ENCODE data around the gene UGT1A5.

UGT1A5 gene

DNA sequence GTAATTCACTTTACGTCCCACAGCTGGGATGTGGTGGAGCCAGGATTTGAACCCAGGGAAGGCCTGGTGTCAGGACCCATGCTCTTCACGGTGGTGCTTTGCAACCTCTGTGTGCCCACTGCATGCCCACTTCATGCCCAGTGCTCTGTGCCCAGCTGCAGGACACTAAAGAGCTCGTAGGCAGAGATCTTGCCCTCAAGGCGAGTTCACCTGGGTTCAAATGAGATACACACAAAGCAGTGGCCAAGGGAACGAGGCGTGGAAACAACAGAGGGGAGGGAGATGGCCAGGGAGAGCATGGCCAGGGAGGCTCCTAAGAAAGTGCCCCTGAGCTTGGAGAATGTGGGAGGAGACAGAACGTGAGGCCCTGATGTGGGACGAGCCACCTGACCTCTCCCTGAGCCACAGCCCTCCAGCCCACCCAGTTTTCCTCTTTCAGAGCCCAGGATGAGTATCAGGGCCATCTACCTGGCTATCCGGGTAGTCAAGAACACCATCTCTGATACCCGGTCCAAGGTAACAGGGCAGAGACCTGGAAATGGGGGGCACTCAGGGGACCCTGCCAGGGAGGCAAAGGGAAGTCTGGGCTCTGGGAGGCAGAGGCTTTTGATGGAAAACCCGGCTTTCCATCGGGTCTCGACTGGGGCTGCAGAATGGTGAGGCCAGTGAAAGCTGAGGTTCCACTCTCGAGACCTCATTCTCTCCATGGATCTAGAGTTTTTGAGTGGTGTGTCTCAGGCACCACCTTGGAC lies 85.8 kb downstream of the UGT1A5 start:
- in situ Hi-C loops (cut with HindIII; ENCODE audit: low pct_ligation_motif_present, low pct_unique_long_range_greater_than_20kb, low sequenced_read_pairs): no loop called here
- no peak for DNase-seq

DNA sequence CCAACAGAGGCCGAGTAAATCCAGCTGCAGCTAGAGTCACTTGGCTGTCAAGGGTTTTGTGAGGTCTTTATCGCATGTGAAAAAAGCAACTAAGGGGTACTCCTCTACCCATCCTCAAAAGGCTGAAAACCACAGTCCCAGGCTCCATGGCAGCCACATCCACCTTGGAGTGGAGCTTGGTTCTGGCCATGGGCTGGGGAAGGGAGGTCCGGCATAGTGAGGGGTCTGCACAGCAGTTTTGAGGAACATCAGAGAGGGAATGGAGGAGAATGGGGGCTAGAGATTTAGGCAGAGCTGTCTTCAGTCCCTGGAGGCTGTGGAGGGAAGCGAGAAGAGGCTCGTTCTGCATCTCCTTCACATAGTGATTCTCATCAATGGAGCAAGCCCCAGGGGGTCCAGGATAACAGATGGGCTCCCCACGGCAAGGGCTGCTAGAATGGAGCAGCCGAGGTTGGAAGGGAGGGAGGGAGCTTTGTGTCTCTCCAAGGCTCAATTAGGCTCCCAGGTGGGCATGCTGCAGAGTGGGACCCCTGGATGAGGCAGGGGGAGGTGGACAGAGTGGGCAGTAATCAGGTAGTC lies 86.5 kb downstream of the UGT1A5 start:
- no peak for DNase-seq
- in situ Hi-C loops (cut with HindIII; ENCODE audit: low pct_ligation_motif_present, low pct_unique_long_range_greater_than_20kb, low sequenced_read_pairs): no loop called here

DNA sequence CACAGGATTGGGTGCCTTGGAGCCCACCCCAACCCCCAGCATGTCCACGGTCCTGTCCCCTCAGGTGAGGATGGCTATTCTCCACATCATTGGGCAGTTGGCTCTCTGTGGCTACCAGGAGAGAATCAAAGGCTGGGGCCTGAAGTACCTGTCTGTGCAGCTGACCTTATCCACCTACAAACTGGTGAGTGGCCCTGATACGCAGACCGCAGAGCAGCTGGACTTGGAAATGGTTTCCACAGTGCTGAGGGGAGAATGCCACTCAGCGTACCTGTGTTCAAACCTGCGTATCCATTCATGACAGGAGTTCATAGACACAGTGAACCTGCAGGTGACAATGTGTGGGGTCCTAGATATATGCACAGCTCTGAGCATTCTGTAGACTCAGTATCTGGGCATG lies 87.0 kb downstream of the UGT1A5 start:
- in situ Hi-C loops (cut with HindIII; ENCODE audit: low pct_ligation_motif_present, low pct_unique_long_range_greater_than_20kb, low sequenced_read_pairs): no loop called here

DNA sequence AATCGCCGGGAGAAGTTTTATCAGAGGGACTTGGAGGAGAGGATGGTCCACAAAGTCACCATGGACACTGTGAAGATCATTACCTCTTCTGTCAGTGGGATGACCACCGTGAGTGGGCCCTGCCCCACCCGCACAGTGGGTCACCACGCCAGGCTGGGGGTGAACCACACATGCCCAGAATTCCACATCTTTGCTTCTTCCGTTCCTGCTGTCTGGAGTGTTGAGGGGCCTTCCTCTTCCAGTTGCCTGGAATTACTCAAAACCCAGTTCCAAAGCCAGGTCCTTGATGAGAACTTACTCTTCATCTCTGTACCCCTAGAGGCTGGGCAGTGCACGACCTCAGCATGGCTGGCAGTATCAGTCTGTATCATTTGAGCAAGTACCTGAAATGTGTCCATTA lies 87.5 kb downstream of the UGT1A5 start:
- no peak for DNase-seq
- in situ Hi-C loops (cut with HindIII; ENCODE audit: low pct_ligation_motif_present, low pct_unique_long_range_greater_than_20kb, low sequenced_read_pairs): no loop called here

More for the DNA sequence above, 87.0 kb downstream of the UGT1A5 start:
- DNase-seq: no peak

DNA sequence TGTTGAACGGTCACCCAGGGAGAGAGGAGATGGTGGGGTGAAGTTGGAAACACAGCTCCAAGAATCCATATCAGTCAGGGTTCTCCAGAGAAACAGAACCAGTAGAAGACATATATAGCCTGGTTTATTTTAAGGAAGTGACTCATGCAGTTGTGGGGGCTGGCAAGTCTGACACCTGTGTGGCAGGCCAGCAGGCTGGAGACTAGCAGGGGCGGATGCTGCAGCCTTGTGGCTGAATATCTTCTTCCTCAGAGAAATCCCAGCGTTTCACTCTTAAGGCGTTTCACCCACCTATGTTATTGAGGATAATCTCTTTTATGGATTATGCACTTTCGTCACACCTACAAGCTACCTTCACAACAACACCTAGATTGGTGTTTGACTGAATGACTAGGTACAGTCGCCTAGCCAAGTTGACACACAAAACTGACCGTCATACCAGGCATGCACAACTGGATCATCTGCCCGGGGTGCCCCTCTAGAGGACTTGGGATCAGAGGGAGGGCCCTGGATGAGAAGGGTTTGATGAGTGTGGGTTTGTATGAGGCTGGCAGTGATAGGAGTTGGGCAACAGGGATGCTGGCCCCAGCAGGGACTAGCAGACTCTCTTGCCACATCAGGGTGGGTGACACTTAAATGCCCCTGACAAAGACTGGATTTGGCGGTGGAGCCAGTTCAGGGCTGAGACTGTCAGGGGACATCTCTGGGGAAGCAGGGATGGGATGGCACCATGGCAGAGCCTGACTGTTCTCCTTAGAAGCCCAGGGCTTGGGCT lies 88.8 kb downstream of the UGT1A5 start:
- in situ Hi-C loops (cut with HindIII; ENCODE audit: low pct_ligation_motif_present, low pct_unique_long_range_greater_than_20kb, low sequenced_read_pairs): no loop called here
- DNase-seq: no peak

DNA sequence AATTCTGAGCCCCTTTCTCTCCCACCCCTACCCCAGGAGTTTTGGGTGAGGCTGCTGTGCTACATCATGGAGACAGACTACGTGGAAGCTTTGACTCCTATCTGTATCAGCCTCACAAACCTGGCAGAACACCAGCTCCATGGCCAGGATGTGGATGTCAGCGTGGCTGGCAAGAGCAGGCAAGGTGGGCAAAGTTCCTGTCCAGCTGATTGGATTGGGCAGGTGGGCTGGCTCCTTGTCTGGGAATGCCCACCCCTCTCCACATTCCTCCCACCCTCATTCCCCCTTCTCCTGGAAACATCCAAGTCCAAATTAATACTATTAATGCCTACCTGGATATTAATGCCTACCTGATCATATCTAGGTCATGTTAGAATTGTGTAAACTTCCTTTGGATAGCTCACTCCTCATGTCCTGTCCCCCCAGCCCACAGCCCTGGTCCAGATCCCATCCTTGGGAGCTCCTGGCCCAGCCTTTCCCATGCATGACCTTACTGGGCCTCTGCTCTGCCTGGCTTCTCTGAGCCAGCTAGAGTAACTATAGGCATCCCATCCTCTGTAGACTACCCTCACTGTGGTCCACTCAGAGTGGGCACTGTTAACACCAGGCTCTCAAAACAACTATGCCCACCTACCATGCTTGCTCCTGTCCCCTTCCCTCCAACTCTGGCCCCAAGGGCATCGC lies 89.6 kb downstream of the UGT1A5 start:
- DNase-seq: no peak
- in situ Hi-C loops (cut with HindIII; ENCODE audit: low pct_ligation_motif_present, low pct_unique_long_range_greater_than_20kb, low sequenced_read_pairs): no loop called here

DNA sequence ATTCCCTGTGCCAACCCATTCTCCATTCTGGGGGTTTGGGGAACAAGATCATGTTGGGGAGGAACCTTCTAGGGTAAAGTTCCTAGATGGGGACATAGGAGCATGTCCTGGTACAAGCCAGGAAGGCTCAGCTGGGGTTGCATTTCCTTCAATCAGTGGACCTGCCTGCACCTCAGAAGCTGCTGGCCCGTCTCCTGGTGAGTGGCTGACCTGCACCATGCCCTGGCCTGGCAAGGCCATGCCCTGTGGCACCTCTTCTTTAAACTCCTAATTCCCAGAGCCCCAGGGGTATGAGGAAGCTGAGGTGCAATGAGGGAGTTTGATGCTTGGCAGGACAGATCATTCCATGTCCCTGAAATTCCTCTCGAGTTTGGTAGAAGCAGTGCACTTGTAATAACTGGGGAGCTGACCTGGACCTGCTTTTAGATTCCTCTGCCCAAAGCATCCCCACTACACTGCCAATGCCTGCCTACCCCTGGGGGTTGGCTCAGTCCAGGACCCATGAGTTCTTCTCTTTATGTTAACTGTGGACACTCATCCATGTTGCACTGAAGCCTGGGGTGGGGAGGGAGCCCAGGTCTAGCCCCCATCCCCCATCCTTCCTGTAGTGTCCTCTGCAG lies 90.7 kb downstream of the UGT1A5 start:
- DNase-seq: no peak

DNA sequence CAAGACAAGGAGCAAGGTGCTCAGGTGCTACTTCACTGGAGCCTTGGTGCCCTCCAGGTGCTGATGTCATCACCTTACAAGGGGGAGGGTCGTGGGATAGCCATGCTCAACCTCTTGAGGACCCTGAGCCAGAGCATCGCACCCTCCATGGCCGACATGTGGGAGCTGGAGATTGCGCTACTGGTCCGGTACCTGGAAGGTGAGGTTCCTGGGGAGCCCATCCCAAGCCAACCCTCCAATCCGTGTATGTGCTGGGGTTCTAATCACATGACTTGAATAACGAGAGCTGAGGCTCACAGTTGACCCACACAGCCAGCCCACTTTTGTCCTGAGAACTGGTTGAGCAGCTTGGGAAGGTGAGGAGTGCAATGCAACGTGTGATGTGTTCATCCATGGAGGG lies 91.3 kb downstream of the UGT1A5 start:
- no peak for DNase-seq
- in situ Hi-C loops (cut with HindIII; ENCODE audit: low pct_ligation_motif_present, low pct_unique_long_range_greater_than_20kb, low sequenced_read_pairs): no loop called here

More for the DNA sequence above, 90.7 kb downstream of the UGT1A5 start:
- in situ Hi-C loops (cut with HindIII; ENCODE audit: low pct_ligation_motif_present, low pct_unique_long_range_greater_than_20kb, low sequenced_read_pairs): no loop called here

DNA sequence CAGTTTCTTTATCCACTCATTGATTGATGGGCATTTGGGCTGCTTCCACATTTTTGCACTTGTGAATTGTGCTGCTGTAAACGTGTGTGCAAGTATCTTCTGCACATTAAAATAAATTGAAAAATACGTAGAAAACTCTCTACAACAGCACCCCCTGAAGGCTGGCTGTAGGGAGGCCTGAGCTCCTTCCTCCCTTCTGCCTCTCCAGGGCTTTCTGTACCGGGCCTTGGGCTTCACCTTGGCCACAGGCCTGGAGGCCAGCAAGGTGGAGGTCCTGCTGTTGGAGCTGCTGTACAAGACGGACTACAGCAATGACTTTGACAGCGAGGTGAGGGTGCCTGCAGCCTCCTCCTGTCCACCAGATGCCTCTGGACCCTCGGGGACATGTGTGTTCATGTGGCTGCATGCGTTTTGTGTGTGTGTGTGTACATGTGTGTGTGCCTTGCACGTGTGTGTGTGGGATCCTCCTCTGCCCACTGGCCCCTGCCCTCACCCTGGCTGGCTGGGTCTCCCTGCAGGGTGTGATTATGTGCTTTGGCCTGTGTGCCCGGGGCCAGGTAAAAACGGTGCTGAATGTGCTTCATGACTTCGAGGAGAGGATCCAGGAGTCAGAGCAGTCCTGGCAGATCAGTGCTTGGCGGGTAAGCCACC lies 94.6 kb downstream of the UGT1A5 start:
- DNase-seq: no peak
- in situ Hi-C loops (cut with HindIII; ENCODE audit: low pct_ligation_motif_present, low pct_unique_long_range_greater_than_20kb, low sequenced_read_pairs): no loop called here

DNA sequence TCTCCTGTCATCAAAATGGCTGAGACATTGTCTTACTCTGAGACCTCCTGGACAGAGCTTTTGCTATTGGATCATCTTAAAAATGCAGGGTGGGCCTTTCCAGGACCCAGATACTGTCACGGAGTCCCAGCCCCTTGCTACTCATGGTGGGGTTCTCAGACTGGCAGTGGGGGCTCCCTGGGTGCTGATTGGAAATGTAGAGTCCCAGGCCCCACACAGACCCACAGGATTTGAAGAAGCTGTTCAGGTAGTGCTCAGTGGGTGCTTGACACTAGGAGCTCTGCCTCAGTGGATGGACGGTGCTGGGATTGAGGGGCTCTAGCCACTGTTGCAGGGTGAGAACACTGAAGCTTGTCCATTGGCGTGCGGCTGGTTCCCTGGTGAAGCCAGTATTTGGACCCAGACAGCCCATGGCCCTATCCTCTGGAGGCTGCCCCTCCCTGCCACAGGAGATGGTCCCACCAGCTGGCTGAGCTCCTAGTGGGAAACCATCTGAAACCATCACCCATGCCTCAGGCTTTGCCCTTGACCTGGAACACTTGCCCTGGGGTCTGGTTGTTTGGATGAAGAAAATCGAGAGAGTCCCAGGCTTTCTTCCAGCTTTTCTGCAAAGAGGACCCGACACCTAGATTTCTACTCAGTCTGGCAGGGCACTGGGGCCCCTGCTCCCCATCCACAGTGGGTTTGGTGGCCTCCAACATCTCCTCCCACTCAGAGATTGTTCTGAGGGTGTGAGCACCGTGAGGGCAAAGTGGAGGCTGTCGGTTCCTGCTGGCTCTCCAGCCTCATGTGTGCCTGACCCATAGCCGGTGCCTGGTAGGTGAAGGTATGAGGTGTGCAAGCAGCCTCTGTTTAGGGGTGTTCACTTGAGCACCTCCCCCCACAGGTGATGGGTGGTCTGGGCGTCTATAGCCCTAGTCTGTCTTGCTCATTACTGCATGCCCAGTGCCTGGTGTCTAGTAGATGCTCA lies 95.5 kb downstream of the UGT1A5 start:
- DNase-seq: no peak
- in situ Hi-C loops (cut with HindIII; ENCODE audit: low pct_ligation_motif_present, low pct_unique_long_range_greater_than_20kb, low sequenced_read_pairs): no loop called here

DNA sequence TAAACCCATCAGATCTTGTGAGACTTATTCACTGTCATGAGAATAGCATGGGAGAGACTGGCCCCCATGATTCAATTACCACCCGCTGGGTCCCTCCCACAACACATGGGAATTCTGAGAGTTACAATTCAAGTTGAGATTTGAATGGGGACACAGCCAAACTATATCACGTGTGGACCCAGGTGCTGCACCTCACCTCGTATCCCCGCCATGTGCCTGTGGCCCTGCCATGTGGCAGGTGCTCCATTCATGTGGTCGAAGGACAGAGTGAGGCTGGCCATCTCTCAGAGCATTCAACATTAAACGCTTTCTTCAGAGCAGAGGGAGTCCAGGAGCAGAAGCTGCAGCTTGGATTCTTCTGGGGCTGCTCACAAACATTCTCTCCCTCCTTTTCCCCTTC lies 97.7 kb downstream of the UGT1A5 start:
- DNase-seq: no peak
- in situ Hi-C loops (cut with HindIII; ENCODE audit: low pct_ligation_motif_present, low pct_unique_long_range_greater_than_20kb, low sequenced_read_pairs): no loop called here

DNA sequence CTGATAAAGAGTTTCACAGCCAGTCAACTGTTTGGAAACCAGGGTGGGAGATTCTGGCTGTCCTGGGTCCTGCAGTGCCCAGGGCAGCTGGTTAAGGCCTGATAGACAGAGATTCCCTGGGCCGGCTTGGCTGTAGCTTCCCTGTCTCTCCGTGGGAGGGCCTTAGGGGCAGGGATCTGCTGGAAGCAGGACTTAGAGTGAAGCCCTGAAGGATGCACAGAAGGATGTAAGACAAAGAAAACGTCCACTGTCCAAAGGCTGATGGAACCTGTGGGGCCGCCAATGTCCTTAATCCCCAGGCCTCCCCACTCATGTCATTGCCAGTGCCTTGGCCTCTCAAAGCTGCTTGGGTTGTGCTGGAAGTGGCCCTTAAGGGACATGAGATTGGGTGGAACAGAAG lies 98.4 kb downstream of the UGT1A5 start:
- in situ Hi-C loops (cut with HindIII; ENCODE audit: low pct_ligation_motif_present, low pct_unique_long_range_greater_than_20kb, low sequenced_read_pairs): no loop called here
- DNase-seq: no peak

DNA sequence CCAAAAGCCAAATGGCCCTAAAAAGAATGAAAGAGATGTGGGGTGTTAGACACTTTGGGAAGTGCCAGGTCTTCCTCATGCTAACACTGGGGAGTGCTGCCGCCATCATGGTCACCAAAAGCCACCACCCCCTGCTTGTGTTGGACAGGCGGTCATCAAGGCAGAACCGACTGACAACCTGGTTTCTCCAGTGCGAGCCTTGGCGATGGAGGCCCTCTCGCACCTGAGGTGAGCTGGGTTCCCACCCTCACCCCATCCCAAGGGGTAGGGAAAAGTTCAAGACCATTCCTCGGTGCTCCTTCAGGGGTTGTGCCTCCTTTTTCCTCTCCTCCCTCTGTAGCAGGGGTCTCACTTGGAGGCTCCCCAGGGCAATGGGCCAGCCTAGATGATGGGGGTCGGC lies 99.0 kb downstream of the UGT1A5 start:
- in situ Hi-C loops (cut with HindIII; ENCODE audit: low pct_ligation_motif_present, low pct_unique_long_range_greater_than_20kb, low sequenced_read_pairs): no loop called here
- no peak for DNase-seq

DNA sequence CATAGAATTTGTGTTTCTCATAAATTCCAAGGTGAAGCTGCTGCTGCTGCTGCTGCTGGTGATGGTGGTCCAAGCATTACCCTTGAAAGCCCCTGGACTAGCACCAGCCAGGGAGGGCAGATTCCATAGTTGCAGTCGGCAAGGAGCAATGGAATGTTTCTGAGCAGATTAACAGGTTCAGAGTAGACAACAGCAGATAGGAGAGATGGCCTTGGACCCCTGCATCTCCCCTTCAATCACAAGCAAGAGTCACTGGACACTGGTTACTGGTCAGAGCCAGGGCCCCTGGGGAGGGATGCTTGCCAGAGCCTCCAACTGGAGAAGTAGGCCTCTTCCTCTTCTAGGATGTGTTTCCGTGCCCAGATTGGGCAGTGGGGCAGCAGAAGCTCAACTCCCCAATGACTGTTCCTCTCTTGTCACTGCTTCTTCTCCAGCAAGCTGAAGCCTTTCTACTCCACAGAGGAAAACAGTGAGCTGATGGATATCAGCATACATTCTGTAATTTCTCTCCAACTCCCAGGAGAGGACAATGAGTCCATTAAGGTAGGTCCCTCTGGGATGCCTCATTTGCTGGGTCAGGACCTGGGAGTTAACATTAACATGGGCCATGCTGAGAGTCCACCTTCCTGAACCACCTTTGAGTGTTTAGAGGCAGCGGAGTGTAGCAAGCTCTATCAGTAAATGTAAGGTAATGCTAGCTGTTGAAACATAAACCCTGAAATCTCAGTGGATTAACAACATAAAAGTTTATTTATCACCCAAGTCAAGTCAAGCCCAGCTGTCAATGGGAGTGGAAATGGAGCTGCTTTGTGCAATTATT lies 100.7 kb downstream of the UGT1A5 start:
- DNase-seq: no peak
- in situ Hi-C loops (cut with HindIII; ENCODE audit: low pct_ligation_motif_present, low pct_unique_long_range_greater_than_20kb, low sequenced_read_pairs): no loop called here

DNA sequence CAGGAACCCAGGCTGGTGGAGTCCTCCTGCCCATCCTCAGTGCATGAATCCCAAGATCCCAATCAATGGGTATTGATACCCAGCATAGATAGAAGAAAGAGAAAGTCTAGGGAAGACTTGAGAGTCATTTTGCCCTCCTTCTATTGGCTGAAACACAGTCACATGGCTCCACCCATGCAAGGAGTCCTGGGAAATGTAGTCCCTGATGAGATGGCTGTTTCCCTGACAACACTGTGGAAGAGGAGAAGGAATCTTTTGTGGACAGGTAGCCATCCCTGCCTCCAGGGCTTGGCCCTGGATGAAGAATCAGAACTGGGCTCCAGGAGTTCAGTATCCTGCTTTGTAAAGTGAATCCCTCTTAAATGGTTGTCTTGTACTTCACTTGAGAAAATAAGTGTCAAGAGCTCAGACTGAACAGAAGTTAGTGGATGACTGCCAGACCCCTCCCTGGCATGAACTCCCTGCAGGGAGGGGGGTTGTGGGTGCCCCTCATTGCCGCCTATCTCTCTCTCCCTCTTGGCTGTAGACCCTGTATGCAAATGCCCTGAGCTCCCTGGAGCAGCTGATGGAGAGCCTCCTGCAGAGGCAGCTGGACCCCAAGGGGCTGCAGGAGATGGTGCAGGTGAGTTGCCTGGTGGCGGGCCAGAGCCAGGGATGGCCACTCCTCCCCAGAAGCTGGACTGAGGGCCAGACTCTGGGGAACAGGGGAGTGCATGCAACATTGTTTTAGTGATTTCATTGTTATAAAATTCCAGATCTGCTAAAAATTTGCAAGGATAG lies 101.5 kb downstream of the UGT1A5 start:
- DNase-seq: no peak
- in situ Hi-C loops (cut with HindIII; ENCODE audit: low pct_ligation_motif_present, low pct_unique_long_range_greater_than_20kb, low sequenced_read_pairs): no loop called here

DNA sequence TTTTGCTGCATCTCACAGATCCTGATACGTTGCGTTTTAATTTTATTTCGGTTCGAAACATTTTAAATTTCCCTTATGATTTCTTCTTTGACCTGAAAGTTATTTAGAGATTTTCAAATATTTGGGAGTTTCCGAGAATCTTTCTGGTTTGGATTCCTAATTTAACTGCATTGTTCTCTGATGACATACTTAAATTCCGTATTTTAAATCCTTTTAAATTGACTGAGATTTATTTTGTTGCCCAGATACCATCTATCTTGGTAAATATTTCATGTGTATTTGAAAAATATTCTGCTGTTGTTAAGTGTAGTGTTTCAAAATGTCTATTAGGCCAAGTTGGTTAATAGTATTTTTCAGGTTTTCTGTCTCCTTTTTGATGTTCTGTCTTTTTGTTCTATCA lies 103.2 kb downstream of the UGT1A5 start:
- in situ Hi-C loops (cut with HindIII; ENCODE audit: low pct_ligation_motif_present, low pct_unique_long_range_greater_than_20kb, low sequenced_read_pairs): no loop called here
- DNase-seq: no peak

All from ACHN (cell line).